ENCODE data around the gene FURIN. TPM values are rescaled to one million over a fixed set of nuclear protein-coding genes. Genes with fewer than 3 reads are reported as not detected.
"Not testable (repeated sequence)": the region's sequence is repeated elsewhere in the genome, so short reads cannot be mapped to it uniquely, and the experiment has no call there.

The FURIN gene
- total RNA-seq, 1 experiment from 2014 or later = 92.8 TPM

- peaks cover 10% of the 10 kb centered on the region for H3K4me1 ChIP-seq (replicated peaks)
- DNase-seq (ENCODE audit: low read depth in 1 of 2, low spot score in 2 of 2) = no peak
- H3K9me3 ChIP-seq (replicated peaks) = no peaks in the 10 kb centered on the region
- H3K27me3 ChIP-seq (replicated peaks) = no peaks in the 10 kb centered on the region
- H3K27ac ChIP-seq = no peak overlapping the region
- peaks cover 20% of the 10 kb centered on the region for H3K36me3 ChIP-seq
- no peak overlapping the region for H3K4me3 ChIP-seq
Observed at GRCh38 chr15:90886291-90886614, 17.9 kb downstream of the FURIN start.

- Histone ChIP-seq H3K36me3 (peaks cover 12% of the 10 kb centered on the region), H3K4me3 (no peak overlapping the region), H3K4me1 (replicated peaks) (peaks cover 10% of the 10 kb centered on the region), H3K27ac (no peak overlapping the region), H3K9me3 (replicated peaks) (no peaks in the 10 kb centered on the region), H3K27me3 (replicated peaks) (no peaks in the 10 kb centered on the region)
- DNase-seq (ENCODE audit: low read depth in 1 of 2, low spot score in 2 of 2) = no peak
Observed at GRCh38 chr15:90887037-90887481, 18.7 kb downstream of the FURIN start.

GRCh38 chr15:90889313-90889730 is 20.9 kb downstream of the FURIN start:
- no peaks in the 10 kb centered on the region for H3K27me3 ChIP-seq (replicated peaks)
- H3K27ac ChIP-seq = no peak overlapping the region
- H3K9me3 ChIP-seq (replicated peaks) = no peaks in the 10 kb centered on the region
- no peak for DNase-seq (ENCODE audit: low read depth in 1 of 2, low spot score in 2 of 2)
- no peak overlapping the region for H3K4me3 ChIP-seq
- no peaks in the 10 kb centered on the region for H3K36me3 ChIP-seq
- peaks cover 10% of the 10 kb centered on the region for H3K4me1 ChIP-seq (replicated peaks)

- H3K9me3 ChIP-seq (replicated peaks) = no peaks in the 10 kb centered on the region
- H3K36me3 ChIP-seq = no peaks in the 10 kb centered on the region
- DNase-seq (ENCODE audit: low read depth in 1 of 2, low spot score in 2 of 2) = no peak
- no peak overlapping the region for H3K4me3 ChIP-seq
- peaks cover 10% of the 10 kb centered on the region for H3K4me1 ChIP-seq (replicated peaks)
- no peak overlapping the region for H3K27ac ChIP-seq
- H3K27me3 ChIP-seq (replicated peaks) = no peaks in the 10 kb centered on the region
Observed at GRCh38 chr15:90889736-90890456, 21.5 kb downstream of the FURIN start.

GRCh38 chr15:90890839-90891238 is 22.5 kb downstream of the FURIN start:
- H3K27ac ChIP-seq = no peak overlapping the region
- peaks cover 6% of the 10 kb centered on the region for H3K4me1 ChIP-seq (replicated peaks)
- H3K27me3 ChIP-seq (replicated peaks) = no peaks in the 10 kb centered on the region
- H3K36me3 ChIP-seq = no peaks in the 10 kb centered on the region
- DNase-seq (ENCODE audit: low read depth in 1 of 2, low spot score in 2 of 2) = no peak
- H3K4me3 ChIP-seq = no peak overlapping the region
- H3K9me3 ChIP-seq (replicated peaks) = no peaks in the 10 kb centered on the region

GRCh38 chr15:90891346-90891949 is 23.1 kb downstream of the FURIN start:
- H3K9me3 ChIP-seq (replicated peaks) = no peaks in the 10 kb centered on the region
- no peaks in the 10 kb centered on the region for H3K36me3 ChIP-seq
- H3K4me3 ChIP-seq = no peak overlapping the region
- DNase-seq (ENCODE audit: low read depth in 1 of 2, low spot score in 2 of 2) = no peak
- no peaks in the 10 kb centered on the region for H3K27me3 ChIP-seq (replicated peaks)
- no peak overlapping the region for H3K27ac ChIP-seq
- H3K4me1 ChIP-seq (replicated peaks) = no peaks in the 10 kb centered on the region

GRCh38 chr15:90892023-90892422 is 23.6 kb downstream of the FURIN start:
- DNase-seq (ENCODE audit: low read depth in 1 of 2, low spot score in 2 of 2) = no peak
- Histone ChIP-seq H3K36me3 (no peaks in the 10 kb centered on the region), H3K27me3 (replicated peaks) (no peaks in the 10 kb centered on the region)

GRCh38 chr15:90892498-90893174 is 24.2 kb downstream of the FURIN start:
- DNase-seq (ENCODE audit: low read depth in 1 of 2, low spot score in 2 of 2) = no peak
- no peaks in the 10 kb centered on the region for H3K4me1 ChIP-seq (replicated peaks)
- no peak overlapping the region for H3K27ac ChIP-seq
- no peak overlapping the region for H3K4me3 ChIP-seq
- H3K36me3 ChIP-seq = no peaks in the 10 kb centered on the region
- no peaks in the 10 kb centered on the region for H3K27me3 ChIP-seq (replicated peaks)
- no peaks in the 10 kb centered on the region for H3K9me3 ChIP-seq (replicated peaks)

More at GRCh38 chr15:90892023-90892422, 23.6 kb downstream of the FURIN start:
- Histone ChIP-seq H3K4me3 (no peak overlapping the region), H3K4me1 (replicated peaks) (no peaks in the 10 kb centered on the region), H3K27ac (no peak overlapping the region), H3K9me3 (replicated peaks) (no peaks in the 10 kb centered on the region)

- Histone ChIP-seq H3K4me3 (no peak overlapping the region), H3K27me3 (replicated peaks) (no peaks in the 10 kb centered on the region), H3K27ac (no peak overlapping the region), H3K36me3 (no peaks in the 10 kb centered on the region), H3K9me3 (replicated peaks) (no peaks in the 10 kb centered on the region), H3K4me1 (replicated peaks) (no peaks in the 10 kb centered on the region)
- DNase-seq (ENCODE audit: low read depth in 1 of 2, low spot score in 2 of 2) = no peak
Observed at GRCh38 chr15:90893175-90894090, 25.0 kb downstream of the FURIN start.

- no peak for DNase-seq (ENCODE audit: low read depth in 1 of 2, low spot score in 2 of 2)
- no peaks in the 10 kb centered on the region for H3K27me3 ChIP-seq (replicated peaks)
- no peaks in the 10 kb centered on the region for H3K36me3 ChIP-seq
- no peaks in the 10 kb centered on the region for H3K4me1 ChIP-seq (replicated peaks)
- no peaks in the 10 kb centered on the region for H3K9me3 ChIP-seq (replicated peaks)
- H3K27ac ChIP-seq = no peak overlapping the region
- no peak overlapping the region for H3K4me3 ChIP-seq
Observed at GRCh38 chr15:90895571-90896117, 27.3 kb downstream of the FURIN start.

- not testable (repeated sequence) for H3K9me3 ChIP-seq (replicated peaks); DNase-seq (ENCODE audit: low read depth in 1 of 2, low spot score in 2 of 2); H3K4me1 ChIP-seq (replicated peaks); H3K27ac ChIP-seq; H3K27me3 ChIP-seq (replicated peaks); H3K36me3 ChIP-seq; H3K4me3 ChIP-seq
Observed at GRCh38 chr15:90897131-90897655, 28.8 kb downstream of the FURIN start.

- peaks cover 12% of the 10 kb centered on the region for H3K36me3 ChIP-seq
- H3K4me1 ChIP-seq (replicated peaks) = peaks cover 17% of the 10 kb centered on the region
- no peak for DNase-seq (ENCODE audit: low read depth in 1 of 2, low spot score in 2 of 2)
- H3K27ac ChIP-seq = no peak overlapping the region
- H3K9me3 ChIP-seq (replicated peaks) = no peaks in the 10 kb centered on the region
- peak overlapping the region; percentile 67 for H3K4me3 ChIP-seq
- H3K27me3 ChIP-seq (replicated peaks) = no peaks in the 10 kb centered on the region
Observed at GRCh38 chr15:90901175-90902039, 33.0 kb downstream of the FURIN start.

All from SJSA1 (cell line).